Activated T-helper 1 cell treated with anti-CD3 and anti-CD28 coated beads, Interleukin-12 subunit alpha, Interleukin-12 subunit beta, Interleukin-2, Interleukin-4 antibody, amounts not matched to agents 30 ng/mL and 10 ng/mL and 1 ng/mL, durations not matched to agents 14 hours and 24 hours and 36 hours (primary cell): ENCODE results near the gene PELI1. TPM values are rescaled to one million over a fixed set of nuclear protein-coding genes. Genes with fewer than 3 reads are reported as not detected.

Experiments used
- DNase-seq: peaks from one replicate; pipeline ENCODE4 v3.0.0; 2021; ENCODE audit warnings: low spot score
- H3K27ac Mint-ChIP-seq: one replicate; pipeline ENCODE4 v1.8.0; 2021; ENCODE audit warnings: mild to moderate bottlenecking, mixed read lengths
- H3K27me3 Mint-ChIP-seq: one replicate; pipeline ENCODE4 v1.8.0; 2022; ENCODE audit warnings: mild to moderate bottlenecking, moderate library complexity, mixed read lengths; ENCODE audit not compliant: insufficient read depth
- H3K36me3 Mint-ChIP-seq: one replicate; pipeline ENCODE4 v1.8.0; 2021; ENCODE audit warnings: low read depth, mixed read lengths
- H3K4me1 Mint-ChIP-seq: one replicate; pipeline ENCODE4 v1.8.0; 2021; ENCODE audit warnings: low read depth, mixed read lengths
- H3K4me3 Mint-ChIP-seq: one replicate; pipeline ENCODE4 v1.8.0; 2021; ENCODE audit warnings: mild to moderate bottlenecking, moderate library complexity, mixed read lengths
- H3K9me3 Mint-ChIP-seq: one replicate; pipeline ENCODE4 v1.8.0; 2021; ENCODE audit warnings: mixed read lengths
- intact Hi-C: fragments of 100-400 bp; cut with micrococcal nuclease; formaldehyde crosslinking; loops from one replicate; pipeline ENCODE4 v1.15.1; 2024
- total RNA-seq: library from RNA; stranded (reverse); gene quantifications from 2 replicates; pipeline ENCODE4 v1.2.3, GENCODE V29; 2022

The PELI1 gene
- total RNA-seq, 1 donor from 2014 or later = 47.1 TPM

DNA sequence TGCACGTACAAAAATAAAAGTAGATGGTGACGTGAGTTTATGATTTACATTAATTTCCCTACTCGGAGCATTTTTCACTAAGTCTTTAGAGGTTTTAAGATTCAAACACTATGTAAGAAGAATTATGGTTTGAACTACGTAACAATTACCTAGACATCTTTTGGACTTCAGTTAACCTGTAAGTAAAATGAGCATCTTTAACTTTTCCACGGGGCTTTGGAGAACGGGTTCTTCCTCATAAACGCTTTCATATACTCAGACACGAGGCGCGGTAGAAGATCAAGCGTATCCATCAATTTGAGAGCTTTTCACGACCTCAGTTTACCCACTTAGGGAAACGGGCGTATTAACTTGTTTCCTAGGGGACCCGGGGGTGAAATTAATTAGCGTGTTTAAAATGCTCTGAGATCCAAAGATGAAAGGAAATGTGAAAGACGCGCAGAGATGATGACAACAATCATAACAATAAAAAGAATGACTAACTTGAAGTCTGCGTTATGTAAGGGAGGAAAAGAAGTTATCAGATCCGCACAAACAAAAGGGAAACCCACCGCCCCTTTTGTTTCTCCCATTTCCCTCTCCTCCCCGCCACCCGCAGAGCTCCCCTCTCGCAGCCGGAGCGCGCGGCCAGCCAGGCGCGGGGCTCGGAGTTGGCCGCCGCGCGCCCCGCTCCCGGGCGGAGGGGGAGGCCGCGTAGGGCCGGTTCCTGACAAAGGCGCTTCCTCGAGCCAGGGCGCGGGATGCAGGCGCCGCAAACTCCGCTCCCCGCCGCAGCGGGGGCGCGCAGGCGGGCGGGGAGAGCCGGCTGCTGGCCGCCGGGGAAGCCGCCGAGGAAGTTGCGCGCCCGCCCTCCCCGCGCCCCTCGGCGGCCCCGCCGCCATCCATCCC, 807 bp downstream of the PELI1 start:
- peak overlapping the region; percentile 98 for H3K4me3 Mint-ChIP-seq
- peaks cover 26% of the 10 kb centered on the region for H3K36me3 Mint-ChIP-seq
- H3K27me3 Mint-ChIP-seq = peaks cover 3% of the 10 kb centered on the region
- peaks cover 37% of the 10 kb centered on the region for H3K4me1 Mint-ChIP-seq
- peak overlapping the region; percentile 97 for H3K27ac Mint-ChIP-seq
- intact Hi-C loops = loop anchor here (1.0 to 10.0 kb wide), 13 partner anchors 15 to 841 kb away; partner anchors contain the start of genes AFTPH, MDH1, SLC1A4 and UGP2
- peak; percentile 32 for DNase-seq
- no peaks in the 10 kb centered on the region for H3K9me3 Mint-ChIP-seq

DNA sequence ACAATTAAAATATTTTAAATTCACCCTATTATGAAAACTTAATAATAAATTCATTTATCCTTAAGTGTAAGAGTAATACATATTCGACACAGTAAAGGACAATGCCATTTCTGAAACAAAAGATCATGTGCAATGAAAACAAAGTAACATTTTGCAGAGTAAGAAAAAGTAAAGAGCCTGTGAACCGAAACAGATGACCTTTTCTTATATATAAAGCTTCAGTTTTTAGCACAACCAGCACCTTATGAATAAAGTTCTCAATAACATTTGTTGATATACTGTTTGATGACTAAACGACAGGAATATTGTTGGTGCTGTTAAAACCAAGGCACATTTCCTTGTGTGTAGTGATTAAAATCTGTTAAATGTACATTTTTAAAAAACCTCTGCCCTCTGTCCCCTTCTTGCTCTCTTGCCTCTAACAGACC, 1.5 kb downstream of the PELI1 start:
- Mint-ChIP-seq H3K9me3 (no peaks in the 10 kb centered on the region), H3K36me3 (peaks cover 31% of the 10 kb centered on the region), H3K27ac (peak overlapping the region; percentile 97), H3K4me1 (peaks cover 44% of the 10 kb centered on the region), H3K27me3 (peaks cover 3% of the 10 kb centered on the region), H3K4me3 (peak overlapping the region; percentile 98)
- no peak for DNase-seq
- intact Hi-C loops = loop anchor here (1.0 to 10.0 kb wide), 6 partner anchors 8 to 842 kb away; partner anchors contain the start of gene SLC1A4

GRCh38 chr2:64141674-64142405, 2.4 kb downstream of the PELI1 start:
- H3K4me1 Mint-ChIP-seq = peaks cover 53% of the 10 kb centered on the region
- no peak for DNase-seq
- peaks cover 38% of the 10 kb centered on the region for H3K36me3 Mint-ChIP-seq
- no peaks in the 10 kb centered on the region for H3K27me3 Mint-ChIP-seq
- no peaks in the 10 kb centered on the region for H3K9me3 Mint-ChIP-seq
- intact Hi-C loops = loop anchor here (1.0 to 10.0 kb wide), 4 partner anchors 8 to 843 kb away; partner anchors contain the start of gene SLC1A4
- peak overlapping the region; percentile 98 for H3K4me3 Mint-ChIP-seq
- peak overlapping the region; percentile 67 for H3K27ac Mint-ChIP-seq

DNA sequence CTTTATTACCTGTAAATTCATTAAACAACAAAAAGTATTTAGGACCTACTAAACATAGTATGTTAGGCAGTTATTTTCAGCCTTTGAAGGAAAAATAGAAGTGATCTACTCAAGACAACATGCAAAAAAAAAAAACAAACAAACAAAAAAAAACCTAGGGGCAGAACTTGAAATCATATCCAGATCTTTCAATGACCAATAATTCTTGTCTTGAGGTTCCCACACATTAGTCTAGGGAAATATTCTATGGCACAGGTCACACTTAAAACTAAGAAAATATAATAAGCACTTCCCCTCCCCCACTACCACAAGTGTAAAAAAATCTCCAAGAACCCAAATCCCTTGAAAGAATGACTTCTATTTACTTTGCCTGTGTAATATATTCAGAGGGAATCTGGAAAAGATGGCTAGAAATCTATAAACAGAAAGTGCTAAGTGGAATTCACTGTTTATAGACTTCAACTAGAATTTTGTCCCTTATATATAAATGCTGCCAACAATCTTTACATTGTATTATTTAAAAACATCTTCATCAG, 3.5 kb downstream of the PELI1 start:
- DNase-seq = no peak
- Mint-ChIP-seq H3K27ac (peak overlapping the region; percentile 5), H3K4me1 (peaks cover 64% of the 10 kb centered on the region), H3K27me3 (no peaks in the 10 kb centered on the region), H3K36me3 (peaks cover 41% of the 10 kb centered on the region), H3K9me3 (no peaks in the 10 kb centered on the region), H3K4me3 (peak overlapping the region; percentile 75)
- intact Hi-C loops = loop anchor here (5.0 to 10.0 kb wide), 2 partner anchors 612 to 844 kb away; partner anchors contain the start of gene SLC1A4

GRCh38 chr2:64139956-64140355, 4.3 kb downstream of the PELI1 start:
- no peak overlapping the region for H3K27ac Mint-ChIP-seq
- H3K9me3 Mint-ChIP-seq = no peaks in the 10 kb centered on the region
- no peak overlapping the region for H3K4me3 Mint-ChIP-seq
- no peaks in the 10 kb centered on the region for H3K27me3 Mint-ChIP-seq
- no peak for DNase-seq
- intact Hi-C loops = loop anchor here (5.0 to 10.0 kb wide), 2 partner anchors 612 to 845 kb away; partner anchors contain the start of gene SLC1A4
- H3K4me1 Mint-ChIP-seq = peaks cover 72% of the 10 kb centered on the region
- peaks cover 42% of the 10 kb centered on the region for H3K36me3 Mint-ChIP-seq

GRCh38 chr2:64137996-64138395, 6.2 kb downstream of the PELI1 start:
- H3K9me3 Mint-ChIP-seq = no peaks in the 10 kb centered on the region
- intact Hi-C loops = no loop called here
- peaks cover 91% of the 10 kb centered on the region for H3K4me1 Mint-ChIP-seq

GRCh38 chr2:64137567-64137966, 6.7 kb downstream of the PELI1 start:
- H3K27me3 Mint-ChIP-seq = no peaks in the 10 kb centered on the region
- intact Hi-C loops = no loop called here
- no peak overlapping the region for H3K27ac Mint-ChIP-seq
- H3K36me3 Mint-ChIP-seq = peaks cover 40% of the 10 kb centered on the region
- H3K9me3 Mint-ChIP-seq = no peaks in the 10 kb centered on the region
- no peak for DNase-seq
- H3K4me3 Mint-ChIP-seq = no peak overlapping the region
- peaks cover 96% of the 10 kb centered on the region for H3K4me1 Mint-ChIP-seq

More at GRCh38 chr2:64137996-64138395, 6.2 kb downstream of the PELI1 start:
- H3K27ac Mint-ChIP-seq = peak overlapping the region; percentile 37
- H3K27me3 Mint-ChIP-seq = no peaks in the 10 kb centered on the region
- H3K36me3 Mint-ChIP-seq = peaks cover 38% of the 10 kb centered on the region
- no peak overlapping the region for H3K4me3 Mint-ChIP-seq
- DNase-seq = no peak

DNA sequence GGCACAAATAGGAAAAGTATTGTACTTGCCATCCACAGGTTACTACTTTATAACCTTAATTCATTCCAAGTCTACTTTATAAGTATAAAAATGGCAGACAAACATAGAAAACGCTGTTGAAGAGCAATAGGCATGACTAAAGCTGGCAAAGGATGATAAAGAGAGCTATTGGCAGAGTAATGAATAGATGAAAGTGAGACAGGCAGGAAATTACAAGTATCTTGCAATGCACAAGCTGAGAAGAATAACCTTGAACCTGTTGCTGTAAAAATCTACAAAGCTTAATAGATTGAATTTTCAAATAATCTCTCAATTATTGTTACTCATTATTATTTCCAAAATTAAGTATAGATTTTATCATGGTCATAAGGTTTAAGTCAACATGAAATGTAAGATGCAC, 8.8 kb downstream of the PELI1 start:
- intact Hi-C loops = loop anchor here (2.0 kb wide), 2 partner anchors 159 to 389 kb away; partner anchors contain the start of gene AFTPH
- Mint-ChIP-seq H3K27ac (peak overlapping the region; percentile 88), H3K4me1 (peaks cover 88% of the 10 kb centered on the region), H3K36me3 (peaks cover 36% of the 10 kb centered on the region), H3K9me3 (no peaks in the 10 kb centered on the region), H3K4me3 (peak overlapping the region; percentile 35), H3K27me3 (no peaks in the 10 kb centered on the region)
- no peak for DNase-seq

GRCh38 chr2:64134813-64135212, 9.4 kb downstream of the PELI1 start:
- Mint-ChIP-seq H3K27me3 (no peaks in the 10 kb centered on the region), H3K36me3 (peaks cover 35% of the 10 kb centered on the region), H3K9me3 (no peaks in the 10 kb centered on the region), H3K4me3 (peak overlapping the region; percentile 35), H3K27ac (peak overlapping the region; percentile 88), H3K4me1 (peaks cover 88% of the 10 kb centered on the region)
- DNase-seq = no peak
- intact Hi-C loops = loop anchor here (1.0 to 5.0 kb wide), 7 partner anchors 7 to 1167 kb away; partner anchors contain the start of gene AFTPH

DNA sequence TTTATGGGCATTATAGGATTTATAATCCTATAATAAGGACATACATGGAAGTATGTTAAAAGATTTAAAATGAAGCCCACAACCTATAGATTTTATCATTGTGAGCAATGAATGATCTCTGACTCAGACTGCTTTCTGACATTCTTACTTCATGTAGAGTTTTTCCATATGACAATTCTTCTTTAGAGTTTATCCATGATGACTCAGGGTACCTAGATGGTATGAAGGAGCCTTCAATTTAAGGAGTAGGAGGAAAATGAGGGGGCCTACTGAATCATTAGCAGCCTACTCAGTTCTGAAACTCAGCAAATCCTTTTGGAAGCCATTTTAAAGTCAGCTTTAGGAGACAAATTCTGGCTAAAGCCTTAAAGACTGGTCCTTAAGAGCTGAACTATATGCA, 10.4 kb downstream of the PELI1 start:
- no peak for DNase-seq
- no peaks in the 10 kb centered on the region for H3K27me3 Mint-ChIP-seq
- peaks cover 90% of the 10 kb centered on the region for H3K4me1 Mint-ChIP-seq
- H3K27ac Mint-ChIP-seq = peak overlapping the region; percentile 88
- H3K36me3 Mint-ChIP-seq = peaks cover 37% of the 10 kb centered on the region
- H3K9me3 Mint-ChIP-seq = no peaks in the 10 kb centered on the region
- H3K4me3 Mint-ChIP-seq = peak overlapping the region; percentile 39
- intact Hi-C loops = loop anchor here (1.0 to 5.0 kb wide), 11 partner anchors 8 to 1168 kb away; partner anchors contain the start of gene AFTPH

DNA sequence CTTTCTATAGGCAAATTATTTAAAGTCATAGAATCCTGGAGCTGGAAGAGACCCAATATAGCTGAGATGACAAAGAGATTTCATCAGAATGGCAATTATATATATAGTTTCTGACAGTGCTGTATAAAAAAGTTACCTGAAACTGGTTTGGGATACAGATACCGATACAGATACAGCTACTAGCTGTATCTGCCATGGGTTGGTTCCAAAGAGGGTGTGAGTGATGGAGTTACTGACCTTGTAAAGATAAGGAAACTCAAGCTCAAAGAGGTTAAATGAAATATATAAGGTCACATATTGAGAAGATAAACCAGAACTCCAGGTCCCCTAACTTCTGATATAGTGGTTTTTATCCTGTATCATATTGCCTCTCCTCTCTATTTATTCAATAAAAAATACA, 10.9 kb downstream of the PELI1 start:
- DNase-seq = no peak
- H3K36me3 Mint-ChIP-seq = peaks cover 36% of the 10 kb centered on the region
- intact Hi-C loops = loop anchor here (1.0 to 5.0 kb wide), 5 partner anchors 19 to 1169 kb away; no protein-coding TSS in a partner anchor
- peaks cover 90% of the 10 kb centered on the region for H3K4me1 Mint-ChIP-seq
- no peaks in the 10 kb centered on the region for H3K27me3 Mint-ChIP-seq
- H3K9me3 Mint-ChIP-seq = no peaks in the 10 kb centered on the region
- peak overlapping the region; percentile 88 for H3K27ac Mint-ChIP-seq
- H3K4me3 Mint-ChIP-seq = peak overlapping the region; percentile 43

GRCh38 chr2:64130333-64130732, 13.9 kb downstream of the PELI1 start:
- H3K36me3 Mint-ChIP-seq = peaks cover 32% of the 10 kb centered on the region

More at GRCh38 chr2:64130333-64130732, 13.9 kb downstream of the PELI1 start:
- H3K4me1 Mint-ChIP-seq = peaks cover 83% of the 10 kb centered on the region
- intact Hi-C loops = loop anchor here (5.0 kb wide), 1 partner anchor 1172 kb away; no protein-coding TSS in a partner anchor
- no peaks in the 10 kb centered on the region for H3K9me3 Mint-ChIP-seq
- H3K27me3 Mint-ChIP-seq = no peaks in the 10 kb centered on the region
- no peak overlapping the region for H3K4me3 Mint-ChIP-seq
- DNase-seq = no peak
- H3K27ac Mint-ChIP-seq = no peak overlapping the region
